T-helper 1 cell treated with Interleukin-12 subunit alpha and Interleukin-12 subunit beta and Interleukin-4 antibody, amounts not matched to agents 30 ng/mL and 1 ng/mL, for 36 hours (primary cell): ENCODE results near the gene PAXIP1. TPM values are rescaled to one million over a fixed set of nuclear protein-coding genes. Genes with fewer than 3 reads are reported as not detected.
"Not testable (repeated sequence)": the region's sequence is repeated elsewhere in the genome, so short reads cannot be mapped to it uniquely, and the experiment has no call there.

Experiments
- intact Hi-C: fragments of 100-400 bp; cut with micrococcal nuclease; formaldehyde crosslinking; loops from one replicate; pipeline ENCODE4 v1.15.1; 2024
- total RNA-seq: library from RNA; stranded (reverse); gene quantifications from 2 replicates; pipeline ENCODE4 v1.2.3, GENCODE V29; 2022

PAXIP1 gene, protein sequence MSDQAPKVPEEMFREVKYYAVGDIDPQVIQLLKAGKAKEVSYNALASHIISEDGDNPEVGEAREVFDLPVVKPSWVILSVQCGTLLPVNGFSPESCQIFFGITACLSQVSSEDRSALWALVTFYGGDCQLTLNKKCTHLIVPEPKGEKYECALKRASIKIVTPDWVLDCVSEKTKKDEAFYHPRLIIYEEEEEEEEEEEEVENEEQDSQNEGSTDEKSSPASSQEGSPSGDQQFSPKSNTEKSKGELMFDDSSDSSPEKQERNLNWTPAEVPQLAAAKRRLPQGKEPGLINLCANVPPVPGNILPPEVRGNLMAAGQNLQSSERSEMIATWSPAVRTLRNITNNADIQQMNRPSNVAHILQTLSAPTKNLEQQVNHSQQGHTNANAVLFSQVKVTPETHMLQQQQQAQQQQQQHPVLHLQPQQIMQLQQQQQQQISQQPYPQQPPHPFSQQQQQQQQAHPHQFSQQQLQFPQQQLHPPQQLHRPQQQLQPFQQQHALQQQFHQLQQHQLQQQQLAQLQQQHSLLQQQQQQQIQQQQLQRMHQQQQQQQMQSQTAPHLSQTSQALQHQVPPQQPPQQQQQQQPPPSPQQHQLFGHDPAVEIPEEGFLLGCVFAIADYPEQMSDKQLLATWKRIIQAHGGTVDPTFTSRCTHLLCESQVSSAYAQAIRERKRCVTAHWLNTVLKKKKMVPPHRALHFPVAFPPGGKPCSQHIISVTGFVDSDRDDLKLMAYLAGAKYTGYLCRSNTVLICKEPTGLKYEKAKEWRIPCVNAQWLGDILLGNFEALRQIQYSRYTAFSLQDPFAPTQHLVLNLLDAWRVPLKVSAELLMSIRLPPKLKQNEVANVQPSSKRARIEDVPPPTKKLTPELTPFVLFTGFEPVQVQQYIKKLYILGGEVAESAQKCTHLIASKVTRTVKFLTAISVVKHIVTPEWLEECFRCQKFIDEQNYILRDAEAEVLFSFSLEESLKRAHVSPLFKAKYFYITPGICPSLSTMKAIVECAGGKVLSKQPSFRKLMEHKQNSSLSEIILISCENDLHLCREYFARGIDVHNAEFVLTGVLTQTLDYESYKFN
- 27.3 and 28.3 TPM in 2 replicates for total RNA-seq

DNA sequence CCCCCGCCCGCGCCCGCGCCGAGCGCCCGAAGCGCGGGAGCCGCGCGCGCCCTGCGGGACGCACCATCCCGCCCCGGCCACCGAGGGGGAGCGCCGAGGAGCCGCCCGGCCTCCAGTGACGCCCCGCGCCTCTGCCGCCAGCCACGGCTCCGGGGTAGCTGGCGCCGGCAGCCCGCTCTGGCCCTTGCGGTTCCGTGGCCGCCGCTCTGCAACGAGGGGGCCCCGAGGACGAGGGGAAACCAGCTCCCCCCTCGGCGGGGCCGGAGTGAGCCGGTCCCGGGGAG lies at the start of gene PAXIP1:
PAXIP1 (minus strand) TSS at position 33 of the 284 bp plus-strand sequence. CDS start 195 bp downstream, outside the sequence.
- intact Hi-C loops: loop anchor here (1.0 to 10.0 kb wide), 6 partner anchors 67 to 1892 kb away; partner anchors contain the start of genes HTR5A and LMBR1

- intact Hi-C loops: no loop called here
Measured at GRCh38 chr7:155051355-155051754, 48.4 kb upstream of the PAXIP1 start.

DNA sequence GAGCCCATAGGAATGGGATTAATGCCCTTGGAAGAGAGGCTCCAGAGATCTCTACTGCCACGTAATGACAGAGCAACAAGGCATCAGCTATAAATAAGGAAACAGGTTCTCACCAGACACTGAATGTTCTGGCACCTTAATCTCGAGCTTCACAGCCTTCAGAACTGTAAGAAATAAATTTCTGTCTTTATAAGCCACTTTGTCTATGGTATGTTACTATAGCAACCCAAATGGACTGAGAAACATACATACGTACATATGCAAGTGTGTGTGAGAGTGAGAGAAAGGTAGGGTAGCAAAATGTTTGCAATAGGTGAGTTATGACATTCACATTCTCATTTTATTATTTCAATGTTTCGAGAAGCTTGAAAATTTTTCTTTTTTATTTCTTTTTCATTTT lies 45.1 kb upstream of the PAXIP1 start:
- intact Hi-C loops: no loop called here

DNA sequence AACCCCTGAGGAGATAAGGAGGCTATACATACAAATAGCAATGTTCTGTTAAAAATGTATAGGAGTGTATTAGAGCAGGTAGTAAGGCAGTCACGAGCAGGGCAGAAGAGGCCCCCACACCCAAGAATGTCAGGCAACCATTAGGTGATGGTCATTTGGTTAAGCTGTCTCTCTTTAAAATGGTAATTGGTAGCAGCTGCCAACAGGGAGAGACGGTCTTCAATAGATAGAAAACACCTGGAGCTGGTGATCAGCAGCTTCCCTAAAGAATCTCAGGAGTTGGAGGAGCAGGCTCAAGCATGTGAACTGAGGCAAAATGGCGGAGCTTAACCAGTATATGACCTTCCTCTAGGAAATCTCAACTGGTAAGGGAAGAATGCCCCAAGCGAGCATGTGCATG lies 40.8 kb upstream of the PAXIP1 start:
- intact Hi-C loops: no loop called here

- intact Hi-C loops: no loop called here
Measured at GRCh38 chr7:155038335-155038734, 35.4 kb upstream of the PAXIP1 start.

DNA sequence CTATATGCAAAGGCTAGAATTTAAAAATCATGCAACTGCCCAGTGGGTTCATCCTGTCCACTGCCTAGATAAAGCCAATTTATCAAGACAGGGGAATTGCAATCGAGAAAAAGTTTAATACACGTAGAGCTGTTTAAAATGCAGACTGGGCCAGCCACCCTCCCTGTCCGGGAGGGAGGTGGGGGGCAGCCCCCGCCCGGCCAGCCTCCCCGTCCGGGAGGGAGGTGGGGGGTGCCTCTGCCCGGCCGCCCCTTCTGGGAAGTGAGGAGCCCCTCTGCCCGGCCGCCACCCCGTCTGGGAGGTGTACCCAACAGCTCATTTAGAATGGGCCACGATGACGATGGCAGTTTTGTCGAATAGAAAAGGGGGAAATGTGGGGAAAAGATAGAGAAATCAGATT lies 31.6 kb upstream of the PAXIP1 start:
- intact Hi-C loops: not testable (repeated sequence)

- intact Hi-C loops: no loop called here
Measured at GRCh38 chr7:155032978-155033377, 30.1 kb upstream of the PAXIP1 start.

- intact Hi-C loops: no loop called here
Measured at GRCh38 chr7:155027879-155028278, 25.0 kb upstream of the PAXIP1 start.

- intact Hi-C loops: no loop called here
Measured at GRCh38 chr7:155021699-155022145, 18.8 kb upstream of the PAXIP1 start.

- intact Hi-C loops: no loop called here
Measured at GRCh38 chr7:155020996-155021395, 18.1 kb upstream of the PAXIP1 start.

GRCh38 chr7:155017834-155018233 lies 14.9 kb upstream of the PAXIP1 start:
- intact Hi-C loops: no loop called here

DNA sequence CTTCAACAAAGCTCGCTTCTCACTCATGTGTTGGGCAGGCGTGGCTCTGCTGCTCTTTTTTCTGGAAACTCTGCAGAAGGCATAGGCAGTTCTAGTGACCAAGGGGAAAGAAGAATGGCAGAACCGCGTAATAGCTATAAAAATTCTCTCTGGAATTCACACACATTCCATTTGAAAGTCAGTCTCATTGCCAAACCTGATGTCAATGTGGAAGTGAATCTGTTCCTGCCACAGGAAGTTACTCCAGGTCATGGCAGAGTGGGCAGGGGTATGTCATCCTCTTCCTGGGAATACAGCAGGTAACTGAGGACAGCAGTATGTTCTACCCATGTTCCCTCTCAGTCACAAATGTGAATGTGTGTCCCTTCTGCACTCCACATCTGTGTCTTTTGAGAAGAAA lies 8.2 kb upstream of the PAXIP1 start:
- intact Hi-C loops: no loop called here

DNA sequence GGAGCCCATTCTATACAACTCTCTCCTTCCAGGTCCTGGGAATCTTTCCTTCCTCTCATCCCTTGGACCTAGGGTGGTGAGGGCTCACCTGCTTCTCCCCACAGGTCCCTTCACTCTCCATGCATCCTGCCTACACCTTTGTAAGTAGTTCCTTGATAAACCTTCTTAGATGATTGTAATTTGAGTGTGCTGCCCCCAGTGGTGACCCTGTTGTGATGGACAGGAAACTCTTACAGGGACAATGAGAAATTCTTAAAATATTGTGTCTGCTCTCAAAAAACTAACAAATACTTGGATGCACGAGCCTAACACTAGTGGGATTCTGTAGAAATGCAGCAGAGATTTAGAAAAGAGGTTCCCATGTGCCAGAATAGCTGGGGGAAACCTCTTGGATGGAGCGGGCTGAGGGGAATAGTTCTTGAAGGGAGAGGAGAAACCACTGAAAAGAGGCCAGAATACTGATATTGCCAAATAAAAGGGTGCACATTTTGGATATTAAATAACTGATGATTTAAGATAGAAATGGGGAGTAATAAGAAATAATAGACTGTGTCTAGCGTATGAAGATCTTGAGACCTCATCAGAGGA lies 6.7 kb upstream of the PAXIP1 start:
- intact Hi-C loops: loop anchor here (10.0 kb wide), 2 partner anchors 1605 to 1885 kb away; partner anchors contain the start of gene LMBR1

- intact Hi-C loops: loop anchor here (1.0 to 10.0 kb wide), 3 partner anchors 81 to 1887 kb away; partner anchors contain the start of gene LMBR1
Measured at GRCh38 chr7:155007947-155008346, 5.0 kb upstream of the PAXIP1 start.

DNA sequence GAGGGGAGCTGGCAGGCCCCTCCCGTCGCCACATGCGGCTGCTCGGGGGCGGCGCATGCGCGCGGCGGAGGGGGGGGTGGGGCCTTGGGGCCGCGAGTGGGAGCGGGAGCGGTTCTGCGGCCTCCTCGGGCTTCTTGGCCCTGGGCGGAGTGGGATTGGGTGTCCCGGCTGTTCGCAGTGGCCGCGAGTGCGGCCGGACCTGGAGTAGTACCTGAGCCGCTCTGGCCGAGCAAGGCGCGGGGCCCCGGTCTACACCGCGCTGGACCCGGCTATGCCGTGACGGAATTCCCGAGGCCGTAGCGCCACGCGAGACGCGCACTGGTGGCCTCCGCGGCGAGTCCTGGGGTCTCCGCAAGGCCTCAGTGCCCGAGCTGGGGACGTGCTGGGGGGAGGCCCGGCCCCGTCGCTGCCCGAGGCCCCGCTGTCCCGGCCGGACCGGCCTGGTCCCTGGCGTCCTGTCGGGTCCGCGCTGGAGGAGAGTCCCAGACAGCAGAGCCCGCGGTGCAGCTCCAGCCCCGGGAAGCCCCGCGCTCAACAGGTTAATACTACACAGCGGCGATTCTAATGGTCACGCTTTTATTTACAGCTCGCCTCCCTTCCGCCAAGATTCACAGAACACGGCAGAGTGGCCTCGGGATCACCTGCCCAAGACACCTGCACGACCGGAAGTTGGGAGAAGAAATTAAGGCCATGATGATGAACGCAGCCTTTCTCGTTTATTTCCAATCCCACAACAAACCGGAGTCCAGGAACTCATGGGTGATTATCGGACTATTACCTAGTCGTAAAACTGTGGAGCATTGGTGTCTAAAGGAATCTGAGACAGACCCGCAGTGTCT lies 671 bp upstream of the PAXIP1 start:
- intact Hi-C loops: loop anchor here (1.0 to 10.0 kb wide), 7 partner anchors 13 to 1891 kb away; partner anchors contain the start of genes HTR5A and LMBR1

DNA sequence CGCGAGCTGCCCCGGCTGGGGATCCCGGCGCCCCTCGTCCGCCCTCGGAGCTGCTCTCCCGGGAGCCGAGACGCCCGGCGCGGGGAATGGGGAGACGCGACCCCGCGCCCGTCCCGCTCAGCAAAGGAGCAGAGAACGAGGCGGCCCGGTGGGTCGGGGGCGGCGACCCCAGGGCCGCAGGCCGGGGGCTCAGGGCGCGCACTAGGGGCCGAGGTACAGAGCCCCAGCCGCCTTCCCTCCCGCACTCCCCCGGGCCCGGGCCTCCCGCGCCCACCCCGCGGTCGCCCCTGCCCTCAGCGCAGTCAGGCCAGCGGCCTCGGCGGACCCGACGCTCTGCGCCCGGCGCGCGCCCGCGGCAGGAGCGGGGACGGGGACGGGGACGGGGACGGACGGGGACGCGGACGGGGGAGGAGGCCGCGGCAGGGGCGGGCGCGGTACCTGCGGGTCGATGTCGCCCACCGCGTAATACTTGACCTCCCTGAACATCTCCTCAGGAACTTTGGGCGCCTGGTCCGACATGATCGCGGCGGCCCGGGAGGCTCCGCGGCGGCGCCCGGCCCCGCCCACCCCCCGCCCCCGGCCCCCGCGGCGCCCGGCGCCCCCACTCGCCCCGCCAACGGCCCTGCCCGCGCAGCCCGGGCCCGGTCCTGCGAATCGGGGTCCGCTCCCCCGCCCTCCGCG lies 373 bp downstream of the PAXIP1 start:
- intact Hi-C loops: loop anchor here (1.0 to 10.0 kb wide), 6 partner anchors 68 to 1892 kb away; partner anchors contain the start of genes HTR5A and LMBR1

GRCh38 chr7:155001756-155002410 lies 1.0 kb downstream of the PAXIP1 start:
- intact Hi-C loops: loop anchor here (1.0 to 10.0 kb wide), 4 partner anchors 343 to 1893 kb away; partner anchors contain the start of genes LMBR1 and RBM33

- intact Hi-C loops: loop anchor here (1.0 to 10.0 kb wide), 4 partner anchors 345 to 1894 kb away; partner anchors contain the start of genes LMBR1 and RBM33
Measured at GRCh38 chr7:155000795-155001194, 2.1 kb downstream of the PAXIP1 start.

- intact Hi-C loops: no loop called here
Measured at GRCh38 chr7:154998481-154998880, 4.4 kb downstream of the PAXIP1 start.
